GM12873 (cell line): ENCODE measurements around the gene GTF2A1.
A peak's percentile ranks its signal among the peaks of the same experiment; 100 is the strongest.

Source experiments
- CTCF ChIP-seq: IDR thresholded peaks from 2 replicates; pipeline ENCODE4 v1.5.1; 2012; ENCODE audit warnings: low read depth, mild to moderate bottlenecking, moderate library complexity, low read length, control low read depth; ENCODE audit not compliant: insufficient read depth; ENCODE audit errors: missing control alignments

Gene GTF2A1

GRCh38 chr14:81176241-81176640 is 44.5 kb downstream of the GTF2A1 start:
- TF ChIP-seq CTCF, result no peak

- TF ChIP-seq CTCF, result no peak
These were observed 47.9 kb downstream of the GTF2A1 start for GRCh38 chr14:81172881-81173280.

GRCh38 chr14:81172353-81172752 is 48.4 kb downstream of the GTF2A1 start:
- TF ChIP-seq CTCF, result no peak

GRCh38 chr14:81170829-81171195 is 49.9 kb downstream of the GTF2A1 start:
- no peak for TF ChIP-seq CTCF

GRCh38 chr14:81170104-81170828 is 50.5 kb downstream of the GTF2A1 start:
- peak; percentile 88 for TF ChIP-seq CTCF

GRCh38 chr14:81169711-81170103 is 51.1 kb downstream of the GTF2A1 start:
- TF ChIP-seq CTCF, result no peak

GRCh38 chr14:81169267-81169666 is 51.5 kb downstream of the GTF2A1 start:
- no peak for TF ChIP-seq CTCF
